Activated naive CD4-positive, alpha-beta T cell treated with anti-CD3 and anti-CD28 coated beads, Interleukin-2, amount 50 U/mL, for 16 hours (primary cell): ENCODE data around the gene FGGY.

Source experiments
- DNase-seq: peaks from one replicate; pipeline ENCODE4 v3.0.0-alpha.2; 2020

FGGY gene

GRCh38 chr1:59316497-59317128 is 19.7 kb downstream of the FGGY start:
- DNase-seq, result no peak

GRCh38 chr1:59317343-59317742 is 20.4 kb downstream of the FGGY start:
- DNase-seq, result no peak

GRCh38 chr1:59317780-59318179 is 20.9 kb downstream of the FGGY start:
- DNase-seq, result no peak

GRCh38 chr1:59318271-59318860 is 21.5 kb downstream of the FGGY start:
- DNase-seq, result no peak

GRCh38 chr1:59322394-59322793 is 25.5 kb downstream of the FGGY start:
- no peak for DNase-seq

DNA sequence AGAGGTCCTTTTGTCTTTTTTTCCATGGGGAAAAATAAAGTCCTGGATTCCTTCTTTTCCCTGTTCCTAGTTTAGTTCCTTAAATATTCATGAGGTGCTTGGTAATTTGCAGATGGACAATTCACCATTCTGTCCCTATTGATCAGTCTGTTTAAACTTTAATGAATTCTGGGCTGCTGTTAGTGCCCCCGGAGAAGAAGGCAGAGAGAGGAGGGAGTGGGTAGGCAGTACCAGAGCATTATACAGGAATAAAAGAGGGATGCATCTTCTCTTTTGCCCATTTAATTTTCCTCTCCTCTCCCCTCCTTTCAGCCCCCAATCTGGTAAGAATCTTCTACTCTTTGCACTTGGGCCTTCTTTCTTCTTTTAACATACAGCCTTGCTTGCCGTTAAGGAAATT is 25.9 kb downstream of the FGGY start:
- DNase-seq, result no peak

DNA sequence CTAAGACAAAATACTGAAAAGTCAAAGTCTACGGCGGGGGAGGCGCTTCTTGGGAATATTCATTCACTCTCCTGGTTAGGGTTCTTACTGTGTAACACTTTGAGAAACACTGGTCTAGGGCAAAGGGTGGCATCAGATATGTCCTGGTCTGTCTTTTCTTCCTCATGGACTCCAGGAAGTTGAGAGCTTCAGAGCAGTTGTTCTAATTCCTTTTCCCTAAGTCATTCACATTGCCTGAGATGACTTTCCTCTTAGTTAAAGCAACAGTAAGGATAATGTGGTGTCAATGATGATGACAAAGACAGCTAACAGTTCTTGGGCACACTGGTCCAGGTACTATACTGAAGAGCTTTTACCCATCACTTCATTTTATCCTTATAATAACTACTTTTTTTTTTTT is 27.0 kb downstream of the FGGY start:
- DNase-seq, result no peak

- DNase-seq, result no peak
Observed at GRCh38 chr1:59328353-59328752, 31.5 kb downstream of the FGGY start.

DNA sequence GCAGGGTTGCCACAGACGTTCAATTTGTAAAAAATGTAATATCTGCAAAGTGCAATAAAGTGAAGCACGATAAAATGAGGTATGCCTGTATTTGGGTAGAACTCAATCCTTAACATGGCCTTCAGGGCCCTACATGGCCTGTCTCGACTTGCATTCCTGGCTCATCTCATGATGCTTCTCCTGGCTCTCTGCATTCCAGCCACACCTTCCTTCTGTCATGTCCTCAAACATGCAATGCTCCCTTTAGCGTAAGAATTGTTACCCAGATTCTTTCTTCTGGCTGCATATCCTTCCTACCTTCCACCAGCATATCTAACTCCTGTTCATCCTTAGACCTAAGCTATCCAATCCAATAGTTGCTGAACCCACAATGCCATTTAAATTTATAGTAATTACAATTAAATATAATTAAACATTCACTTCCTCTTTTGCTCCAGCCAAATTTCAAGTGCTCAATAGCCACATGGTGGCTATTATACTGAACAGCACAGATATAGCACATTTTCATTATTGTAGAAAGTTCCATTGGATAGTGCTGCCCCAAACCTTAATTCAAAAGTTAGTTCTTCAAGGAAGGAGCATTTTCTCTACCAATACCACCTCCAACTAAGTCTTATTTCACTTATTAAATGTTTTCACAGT is 32.6 kb downstream of the FGGY start:
- no peak for DNase-seq

GRCh38 chr1:59331686-59332620 is 35.1 kb downstream of the FGGY start:
- DNase-seq, result no peak

GRCh38 chr1:59332983-59333382 is 36.1 kb downstream of the FGGY start:
- DNase-seq, result no peak

- DNase-seq, result no peak
Observed at GRCh38 chr1:59333626-59334277, 36.9 kb downstream of the FGGY start.

DNA sequence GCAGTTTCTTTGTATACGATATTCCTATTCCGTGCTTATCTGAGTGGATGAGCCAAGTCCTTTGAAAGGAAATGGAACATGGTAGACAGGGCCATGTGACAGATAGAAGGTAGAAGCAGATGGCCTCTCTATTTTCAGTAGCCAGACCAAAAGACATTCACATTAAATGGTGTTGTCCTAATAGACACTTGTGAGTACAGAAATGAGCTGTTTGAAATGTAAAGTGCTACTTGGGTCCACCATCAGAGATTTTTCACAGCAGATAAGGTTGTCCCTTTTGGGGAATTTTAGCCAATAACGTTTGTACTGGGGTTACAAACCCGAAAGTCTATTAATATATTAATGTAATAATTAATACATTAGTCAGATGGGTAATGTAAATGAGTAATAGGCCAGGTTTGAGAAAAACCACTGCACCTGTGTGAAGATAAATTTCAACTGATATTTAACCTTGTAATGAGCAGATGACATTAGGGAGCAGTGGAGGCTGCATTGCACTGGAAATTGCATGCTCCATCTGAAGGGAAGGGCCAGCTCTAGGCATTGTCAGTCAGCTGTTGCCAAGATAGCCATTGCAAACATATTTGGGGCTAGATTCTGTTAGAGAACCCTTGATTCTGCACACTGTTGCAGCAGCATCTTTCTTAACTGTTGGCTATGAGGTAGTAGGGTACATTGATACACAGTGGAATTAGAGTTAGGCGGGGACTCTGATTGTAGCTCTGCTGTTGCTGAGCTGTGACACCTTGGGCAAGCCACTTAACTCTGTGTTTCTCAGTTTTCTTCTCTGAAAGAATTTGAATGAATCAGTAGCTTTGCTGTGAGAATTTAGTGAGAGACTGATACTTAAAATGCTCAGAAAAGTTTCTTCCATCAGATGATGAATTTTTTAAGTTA is 43.8 kb downstream of the FGGY start:
- no peak for DNase-seq

- DNase-seq, result no peak
Observed at GRCh38 chr1:59342801-59343575, 46.1 kb downstream of the FGGY start.

DNA sequence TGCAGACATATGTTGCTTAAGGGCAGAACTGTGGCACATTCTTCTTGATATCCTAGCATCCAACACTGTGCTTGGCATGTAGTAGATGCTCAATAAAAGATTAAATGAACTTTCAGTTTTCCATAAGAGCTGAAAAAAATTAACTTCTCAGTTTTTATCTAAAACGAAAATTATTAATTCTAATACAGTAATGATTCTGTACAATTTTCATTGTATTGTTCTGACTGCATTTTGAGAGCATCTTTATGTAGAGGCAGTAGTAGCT is 46.6 kb downstream of the FGGY start:
- no peak for DNase-seq

GRCh38 chr1:59345221-59345620 is 48.3 kb downstream of the FGGY start:
- no peak for DNase-seq

DNA sequence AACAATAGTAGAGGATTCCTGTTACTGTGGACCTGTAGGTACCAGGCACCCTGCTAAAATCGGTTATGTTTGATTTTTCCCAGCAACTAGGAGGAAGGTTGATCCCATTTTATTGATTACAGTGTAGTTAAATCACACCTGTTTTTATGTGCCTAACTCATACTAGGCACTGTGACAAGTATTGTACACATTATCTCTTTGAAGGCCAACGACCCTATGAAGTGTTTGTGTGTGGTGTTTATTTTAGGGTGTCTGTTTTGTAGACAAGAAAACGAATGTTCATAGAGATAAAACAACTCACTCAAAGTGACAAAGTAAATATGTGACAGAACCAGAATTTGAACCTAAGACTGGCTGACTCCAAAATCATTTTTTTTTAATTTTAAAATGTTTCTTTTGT is 49.5 kb downstream of the FGGY start:
- DNase-seq, result no peak

DNA sequence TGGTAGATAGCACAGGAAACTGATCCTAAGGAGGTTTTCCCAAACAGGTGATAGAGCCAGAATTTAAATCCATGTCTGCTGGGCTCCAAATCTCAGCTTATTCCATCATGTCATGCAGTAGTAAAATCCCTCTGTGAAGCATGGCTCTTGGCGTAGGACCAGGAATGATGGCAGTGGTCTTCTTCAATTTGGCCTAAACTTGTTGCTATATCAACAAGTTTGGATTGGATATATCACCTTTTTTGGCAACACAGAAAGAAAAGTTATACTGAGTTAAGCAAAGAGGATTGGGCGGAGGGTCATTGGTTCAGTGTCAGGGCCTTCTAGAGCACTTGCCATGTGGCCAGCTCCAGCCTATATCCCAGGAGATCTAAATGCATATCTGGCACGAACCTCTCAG is 52.2 kb downstream of the FGGY start:
- DNase-seq, result no peak

DNA sequence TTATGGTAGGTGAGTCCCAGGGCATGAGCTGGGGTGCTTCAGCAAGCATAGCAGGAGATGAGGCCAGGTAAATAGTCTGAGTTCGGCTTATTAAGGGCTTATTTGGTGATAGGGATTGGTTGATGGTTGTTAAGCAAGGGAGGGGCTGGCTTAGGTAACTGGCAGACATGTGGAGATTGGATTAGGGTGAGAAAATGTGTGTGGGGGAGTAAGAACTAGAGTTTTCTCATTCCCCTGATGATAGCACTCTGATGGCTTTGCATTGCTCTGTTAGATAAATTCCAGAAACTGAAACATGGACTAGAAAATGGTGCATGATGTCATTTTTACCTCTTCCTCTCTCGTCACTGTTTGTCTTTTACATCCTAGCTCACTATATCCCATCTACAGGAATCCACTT is 53.6 kb downstream of the FGGY start:
- DNase-seq, result no peak

DNA sequence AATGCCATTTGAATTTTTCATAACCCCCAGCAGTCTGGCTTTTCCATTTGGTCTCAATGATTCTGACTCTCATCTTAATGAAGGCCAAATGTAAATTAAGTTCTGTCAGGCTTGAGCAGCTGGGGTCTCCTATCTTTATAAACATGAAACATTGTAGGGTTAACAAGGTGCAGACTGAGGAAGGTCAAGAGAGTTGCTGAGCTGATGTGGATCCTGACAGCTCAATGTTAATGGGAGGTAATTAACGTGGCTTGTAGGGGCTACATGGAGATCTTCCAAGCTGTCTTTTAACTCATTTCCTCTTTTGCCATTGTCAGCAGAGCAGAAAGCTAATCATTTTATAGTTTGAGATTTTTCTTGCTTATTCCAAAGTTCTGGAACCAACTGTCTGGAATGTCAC is 55.2 kb downstream of the FGGY start:
- DNase-seq, result no peak

DNA sequence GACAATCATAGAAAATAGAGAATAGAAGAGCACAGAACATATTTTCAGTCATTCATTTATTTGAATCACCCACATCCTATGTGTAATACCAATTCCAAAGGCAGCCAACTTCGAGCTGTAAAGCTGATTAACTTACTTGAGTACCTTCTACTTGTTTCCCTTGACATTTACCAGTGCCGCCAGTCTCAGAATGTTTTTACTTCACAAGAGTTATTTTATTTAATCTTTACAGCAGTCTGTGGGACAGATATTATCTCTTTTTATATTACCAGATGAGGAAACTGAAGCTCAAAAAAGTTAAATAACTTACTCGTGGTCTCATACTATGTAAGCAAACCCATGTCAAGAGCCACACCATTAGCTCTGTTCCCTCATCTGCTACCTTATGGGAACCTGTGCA is 56.6 kb downstream of the FGGY start:
- no peak for DNase-seq
